Caki2 (cell line): ENCODE results near the gene TAF11L10. TPM values are rescaled to one million over a fixed set of nuclear protein-coding genes. Genes with fewer than 3 reads are reported as not detected.
"Not testable (repeated sequence)": the region's sequence is repeated elsewhere in the genome, so short reads cannot be mapped to it uniquely, and the experiment has no call there.

ENCODE experiments used
- DNase-seq: peaks from one replicate; pipeline ENCODE4 v3.0.0-alpha.2; 2015; ENCODE audit warnings: low read depth
- in situ Hi-C: cut with HindIII; loops from 2 replicates; pipeline ENCODE4 v1.10.0; 2016; ENCODE audit warnings: low sequenced_read_pairs, low pct_unique_long_range_greater_than_20kb, mixed read lengths
- total RNA-seq: library from RNA; depleted of rRNA; stranded (reverse); fragments of >200 nt; shearing (Covaris generic); gene quantifications from 2 replicates; pipeline ENCODE4 v1.2.3, GENCODE V29; 2014; ENCODE audit warnings: low replicate concordance; rRNA removed

Gene TAF11L10
- total RNA-seq, result not detected in 2 replicates

GRCh38 chr5:17597728-17598127 lies at the start of gene TAF11L10:
TAF11L10 (minus strand) TSS chr5:17597828.
- DNase-seq, in situ Hi-C loops: not testable (repeated sequence)

GRCh38 chr5:17634160-17634559 lies 36.5 kb upstream of the TAF11L10 start, which contains the start of gene TAF11L14:
TAF11L14 (plus strand) TSS chr5:17634460.
- in situ Hi-C loops, result no loop called here
- DNase-seq, result no peak

GRCh38 chr5:17631788-17632187 lies 34.2 kb upstream of the TAF11L10 start, which contains the start of gene TAF11L13:
TAF11L13 (plus strand) TSS chr5:17632088.
- in situ Hi-C loops, DNase-seq: not testable (repeated sequence)

- in situ Hi-C loops, result no loop called here
- DNase-seq, result no peak
These were observed 28.1 kb upstream of the TAF11L10 start for GRCh38 chr5:17625686-17626085.

- in situ Hi-C loops, result no loop called here
- no peak for DNase-seq
These were observed 23.0 kb upstream of the TAF11L10 start for GRCh38 chr5:17620627-17621026.

GRCh38 chr5:17619354-17619753 lies 21.7 kb upstream of the TAF11L10 start:
- no peak for DNase-seq

GRCh38 chr5:17614872-17615605 lies 17.4 kb upstream of the TAF11L10 start:
- DNase-seq, result no peak
- in situ Hi-C loops, result no loop called here

More at GRCh38 chr5:17619354-17619753, 21.7 kb upstream of the TAF11L10 start:
- in situ Hi-C loops, result no loop called here

GRCh38 chr5:17610092-17610491 lies 12.5 kb upstream of the TAF11L10 start, which contains the start of gene TAF11L12:
TAF11L12 (plus strand) TSS chr5:17610392.
- in situ Hi-C loops, DNase-seq: not testable (repeated sequence)

GRCh38 chr5:17607461-17607860 lies 9.8 kb upstream of the TAF11L10 start:
- in situ Hi-C loops, DNase-seq: not testable (repeated sequence)

- in situ Hi-C loops, result no loop called here
- no peak for DNase-seq
These were observed 7.3 kb upstream of the TAF11L10 start for GRCh38 chr5:17604951-17605350.

- DNase-seq, in situ Hi-C loops: not testable (repeated sequence)
These were observed 6.3 kb upstream of the TAF11L10 start, which contains the start of gene TAF11L11 for GRCh38 chr5:17603880-17604279. TAF11L11 (plus strand) TSS chr5:17604183.

GRCh38 chr5:17594255-17594654 lies 3.4 kb downstream of the TAF11L10 start, which contains the start of gene TAF11L9:
TAF11L9 (minus strand) TSS chr5:17594394.
- in situ Hi-C loops, DNase-seq: not testable (repeated sequence)

GRCh38 chr5:17590860-17591259 lies 6.8 kb downstream of the TAF11L10 start, which contains the start of gene TAF11L8:
TAF11L8 (minus strand) TSS chr5:17590960.
- in situ Hi-C loops, DNase-seq: not testable (repeated sequence)

GRCh38 chr5:17585658-17586057 lies 12.0 kb downstream of the TAF11L10 start, which contains the start of gene TAF11L7:
TAF11L7 (minus strand) TSS chr5:17585758.
- DNase-seq, in situ Hi-C loops: not testable (repeated sequence)

Other genes starting within 250 kb of the TAF11L10 start
- gene TAF11L2, start 99.6 kb downstream of the TAF11L10 start, total RNA-seq, result not detected in 2 replicates
- gene TAF11L3, start 79.5 kb downstream of the TAF11L10 start, total RNA-seq, result not detected in 2 replicates
- gene TAF11L4, start 76.0 kb downstream of the TAF11L10 start, total RNA-seq, result not detected in 2 replicates
- not detected in 2 replicates for gene TAF11L5, start 72.6 kb downstream of the TAF11L10 start, total RNA-seq
- gene TAF11L6, start 69.2 kb downstream of the TAF11L10 start, total RNA-seq, result not detected in 2 replicates
- not detected in 2 replicates for gene TAF11L7, start 12.1 kb downstream of the TAF11L10 start, total RNA-seq
- not detected in 2 replicates for gene TAF11L8, start 6.9 kb downstream of the TAF11L10 start, total RNA-seq
- not detected in 2 replicates for gene TAF11L9, start 3.4 kb downstream of the TAF11L10 start, total RNA-seq
- gene TAF11L11, start 6.4 kb upstream of the TAF11L10 start, total RNA-seq, result not detected in 2 replicates
- gene TAF11L12, start 12.6 kb upstream of the TAF11L10 start, total RNA-seq, result not detected in 2 replicates
- not detected in 2 replicates for gene TAF11L13, start 34.3 kb upstream of the TAF11L10 start, total RNA-seq
- not detected in 2 replicates for gene TAF11L14, start 36.6 kb upstream of the TAF11L10 start, total RNA-seq